A673 (cell line): ENCODE results near the gene LEFTY1.

Source experiments
- EZH2 ChIP-seq: fragments of 200-600 bp; sonication (generic); IDR thresholded peaks from 2 replicates; pipeline ENCODE4 v1.6.1; 2017; ENCODE audit warnings: borderline replicate concordance, low read depth, mild to moderate bottlenecking, mixed read lengths, antibody characterized with exemption, low read length; ENCODE audit not compliant: poor library complexity, severe bottlenecking
- TF ChIP-seq, protein P1 (sequence below): fragments of 300-800, 200-600 bp; sonication (generic); conservative IDR thresholded peaks from 2 replicates; pipeline ENCODE4 v1.5.1; 2017; ENCODE audit warnings: low read depth, mild to moderate bottlenecking, antibody characterized with exemption, low read length, moderate library complexity, mixed read lengths

GRCh38 chr1:225926551-225927113, 37.7 kb upstream of the LEFTY1 start:
- TF ChIP-seq, protein P1, sequence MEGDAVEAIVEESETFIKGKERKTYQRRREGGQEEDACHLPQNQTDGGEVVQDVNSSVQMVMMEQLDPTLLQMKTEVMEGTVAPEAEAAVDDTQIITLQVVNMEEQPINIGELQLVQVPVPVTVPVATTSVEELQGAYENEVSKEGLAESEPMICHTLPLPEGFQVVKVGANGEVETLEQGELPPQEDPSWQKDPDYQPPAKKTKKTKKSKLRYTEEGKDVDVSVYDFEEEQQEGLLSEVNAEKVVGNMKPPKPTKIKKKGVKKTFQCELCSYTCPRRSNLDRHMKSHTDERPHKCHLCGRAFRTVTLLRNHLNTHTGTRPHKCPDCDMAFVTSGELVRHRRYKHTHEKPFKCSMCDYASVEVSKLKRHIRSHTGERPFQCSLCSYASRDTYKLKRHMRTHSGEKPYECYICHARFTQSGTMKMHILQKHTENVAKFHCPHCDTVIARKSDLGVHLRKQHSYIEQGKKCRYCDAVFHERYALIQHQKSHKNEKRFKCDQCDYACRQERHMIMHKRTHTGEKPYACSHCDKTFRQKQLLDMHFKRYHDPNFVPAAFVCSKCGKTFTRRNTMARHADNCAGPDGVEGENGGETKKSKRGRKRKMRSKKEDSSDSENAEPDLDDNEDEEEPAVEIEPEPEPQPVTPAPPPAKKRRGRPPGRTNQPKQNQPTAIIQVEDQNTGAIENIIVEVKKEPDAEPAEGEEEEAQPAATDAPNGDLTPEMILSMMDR: no peak
- TF ChIP-seq EZH2: no peak
